Progenitor cell of endocrine pancreas (in vitro differentiated cells): ENCODE results near the gene KAZN. TPM values are rescaled to one million over a fixed set of nuclear protein-coding genes. Genes with fewer than 3 reads are reported as not detected.

Experiments used
- DNase-seq: peaks from one replicate; pipeline ENCODE4 v3.0.0; 2021; ENCODE audit warnings: low spot score; ENCODE audit not compliant: unreplicated experiment
- H3K27ac Mint-ChIP-seq: 2 replicates; pipeline ENCODE4 v1.8.0; 2021; ENCODE audit warnings: mild to moderate bottlenecking, moderate library complexity, mixed read lengths
- H3K27me3 Mint-ChIP-seq: 2 replicates; pipeline ENCODE4 v1.8.0; 2021; ENCODE audit warnings: mixed read lengths
- H3K36me3 Mint-ChIP-seq: 2 replicates; pipeline ENCODE4 v1.8.0; 2022; ENCODE audit warnings: mixed read lengths; ENCODE audit not compliant: insufficient read depth
- H3K4me1 Mint-ChIP-seq: 2 replicates; pipeline ENCODE4 v1.8.0; 2021; ENCODE audit warnings: low read depth, mixed read lengths
- H3K4me3 Mint-ChIP-seq: 2 replicates; pipeline ENCODE4 v1.8.0; 2021; ENCODE audit warnings: low read depth, mild to moderate bottlenecking, moderate library complexity, mixed read lengths
- H3K9me3 Mint-ChIP-seq: 2 replicates; pipeline ENCODE4 v1.8.0; 2021; ENCODE audit warnings: low read depth, mixed read lengths
- CTCF ChIP-seq: fragments of 200-600 bp; sonication (generic); IDR thresholded peaks from one replicate; pipeline ENCODE4 v1.5.0; 2021; ENCODE audit warnings: antibody characterized with exemption, mild to moderate bottlenecking; ENCODE audit not compliant: unreplicated experiment
- total RNA-seq: library from RNA; stranded (reverse); gene quantifications from 2 replicates; pipeline ENCODE4 v1.2.1, GENCODE V29; 2021

Gene KAZN
- total RNA-seq, 1 donor from 2014 or later: 12.9 TPM

- H3K4me1 Mint-ChIP-seq: peaks cover 1% of the 10 kb centered on the region
- no peaks in the 10 kb centered on the region for H3K27me3 Mint-ChIP-seq
- H3K27ac Mint-ChIP-seq: no peak overlapping the region
- H3K36me3 Mint-ChIP-seq: no peaks in the 10 kb centered on the region
- no peak overlapping the region for H3K4me3 Mint-ChIP-seq
- no peak for DNase-seq
- no peak for TF ChIP-seq CTCF
- H3K9me3 Mint-ChIP-seq: no peaks in the 10 kb centered on the region
Observed at GRCh38 chr1:15000671-15001070, 402.2 kb downstream of the KAZN start.

GRCh38 chr1:15001317-15001915 is 402.9 kb downstream of the KAZN start:
- DNase-seq: no peak
- H3K36me3 Mint-ChIP-seq: no peaks in the 10 kb centered on the region
- TF ChIP-seq CTCF: no peak
- no peak overlapping the region for H3K4me3 Mint-ChIP-seq
- no peaks in the 10 kb centered on the region for H3K27me3 Mint-ChIP-seq
- H3K4me1 Mint-ChIP-seq: no peaks in the 10 kb centered on the region
- H3K27ac Mint-ChIP-seq: no peak overlapping the region
- no peaks in the 10 kb centered on the region for H3K9me3 Mint-ChIP-seq

GRCh38 chr1:15002325-15002724 is 403.8 kb downstream of the KAZN start:
- H3K27me3 Mint-ChIP-seq: no peaks in the 10 kb centered on the region
- no peaks in the 10 kb centered on the region for H3K9me3 Mint-ChIP-seq
- no peak overlapping the region for H3K27ac Mint-ChIP-seq
- H3K4me3 Mint-ChIP-seq: no peak overlapping the region
- no peak for TF ChIP-seq CTCF
- H3K36me3 Mint-ChIP-seq: no peaks in the 10 kb centered on the region
- H3K4me1 Mint-ChIP-seq: no peaks in the 10 kb centered on the region
- no peak for DNase-seq

- Mint-ChIP-seq H3K27me3 (no peaks in the 10 kb centered on the region), H3K4me3 (no peak overlapping the region), H3K27ac (no peak overlapping the region), H3K36me3 (no peaks in the 10 kb centered on the region), H3K4me1 (peaks cover 1% of the 10 kb centered on the region), H3K9me3 (no peaks in the 10 kb centered on the region)
- no peak for TF ChIP-seq CTCF
- no peak for DNase-seq
Observed at GRCh38 chr1:15004396-15004795, 405.9 kb downstream of the KAZN start.

GRCh38 chr1:15005116-15005515 is 406.6 kb downstream of the KAZN start:
- peaks cover 1% of the 10 kb centered on the region for H3K36me3 Mint-ChIP-seq
- DNase-seq: no peak
- peaks cover 1% of the 10 kb centered on the region for H3K4me1 Mint-ChIP-seq
- no peaks in the 10 kb centered on the region for H3K9me3 Mint-ChIP-seq
- H3K4me3 Mint-ChIP-seq: no peak overlapping the region
- H3K27me3 Mint-ChIP-seq: no peaks in the 10 kb centered on the region
- H3K27ac Mint-ChIP-seq: no peak overlapping the region
- TF ChIP-seq CTCF: no peak
